ENCODE data around the gene TEAD1.

The TEAD1 gene

DNA sequence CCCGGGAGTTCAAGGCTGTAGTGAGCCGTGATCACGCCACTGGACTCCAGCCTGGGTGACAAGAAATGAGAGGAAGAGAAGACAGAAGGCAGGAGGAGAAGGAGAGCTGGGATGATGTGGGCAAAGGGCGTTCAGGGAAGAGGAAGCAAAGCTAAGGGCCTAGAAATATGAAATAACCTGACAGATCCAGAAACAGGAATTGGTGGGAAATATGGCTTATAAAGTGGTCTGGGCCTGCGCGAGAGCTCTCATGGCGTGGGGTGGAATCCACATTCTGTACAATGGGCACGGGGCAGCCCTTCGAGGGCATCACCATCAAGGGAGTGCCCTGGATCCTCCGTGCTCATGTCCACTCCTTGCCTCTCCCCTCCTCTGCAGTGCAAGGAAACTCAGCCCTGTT lies 288.1 kb downstream of the TEAD1 start:
- no peaks in the 10 kb centered on the region for H3K9me3 Mint-ChIP-seq
- no peak for ATAC-seq (replicated peaks)
- no peaks in the 10 kb centered on the region for H3K36me3 Mint-ChIP-seq (ENCODE audit: insufficient read depth)

DNA sequence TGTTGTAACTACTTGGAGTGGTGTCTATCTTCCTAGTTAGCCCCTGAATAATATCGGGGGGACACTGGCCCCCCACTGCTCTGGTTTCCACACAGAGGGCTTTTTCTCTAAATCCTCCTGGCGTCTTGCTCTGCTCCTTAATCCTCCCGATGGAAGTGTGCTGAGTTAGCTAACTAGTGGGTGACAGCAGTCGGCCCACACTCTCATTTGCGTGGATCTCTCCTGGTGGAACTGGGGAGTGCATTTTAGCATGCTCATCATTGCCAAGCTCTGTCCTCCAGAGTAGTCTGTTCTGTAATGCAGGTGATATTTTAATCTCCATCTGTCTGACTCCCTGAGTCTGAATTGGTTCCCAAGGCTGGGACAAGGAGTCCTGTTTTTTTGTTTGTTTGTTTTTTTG lies 288.8 kb downstream of the TEAD1 start:
- Mint-ChIP-seq H3K9me3 (no peaks in the 10 kb centered on the region), H3K4me3 (no peak overlapping the region), H3K27ac (no peak overlapping the region), H3K36me3 (ENCODE audit: insufficient read depth) (no peaks in the 10 kb centered on the region), H3K4me1 (ENCODE audit: low read depth in 2 of 2) (no peaks in the 10 kb centered on the region), H3K27me3 (peaks cover 35 to 64% of the 10 kb centered on the region in 2 donors)
- ATAC-seq (replicated peaks) (no peak), DNase-seq (no peak)

More for the DNA sequence above, 288.1 kb downstream of the TEAD1 start:
- DNase-seq = no peak
- H3K4me3 Mint-ChIP-seq = no peak overlapping the region
- H3K27me3 Mint-ChIP-seq = peaks cover 33 to 57% of the 10 kb centered on the region in 2 donors
- no peak overlapping the region for H3K27ac Mint-ChIP-seq
- H3K4me1 Mint-ChIP-seq (ENCODE audit: low read depth in 2 of 2) = no peaks in the 10 kb centered on the region

DNA sequence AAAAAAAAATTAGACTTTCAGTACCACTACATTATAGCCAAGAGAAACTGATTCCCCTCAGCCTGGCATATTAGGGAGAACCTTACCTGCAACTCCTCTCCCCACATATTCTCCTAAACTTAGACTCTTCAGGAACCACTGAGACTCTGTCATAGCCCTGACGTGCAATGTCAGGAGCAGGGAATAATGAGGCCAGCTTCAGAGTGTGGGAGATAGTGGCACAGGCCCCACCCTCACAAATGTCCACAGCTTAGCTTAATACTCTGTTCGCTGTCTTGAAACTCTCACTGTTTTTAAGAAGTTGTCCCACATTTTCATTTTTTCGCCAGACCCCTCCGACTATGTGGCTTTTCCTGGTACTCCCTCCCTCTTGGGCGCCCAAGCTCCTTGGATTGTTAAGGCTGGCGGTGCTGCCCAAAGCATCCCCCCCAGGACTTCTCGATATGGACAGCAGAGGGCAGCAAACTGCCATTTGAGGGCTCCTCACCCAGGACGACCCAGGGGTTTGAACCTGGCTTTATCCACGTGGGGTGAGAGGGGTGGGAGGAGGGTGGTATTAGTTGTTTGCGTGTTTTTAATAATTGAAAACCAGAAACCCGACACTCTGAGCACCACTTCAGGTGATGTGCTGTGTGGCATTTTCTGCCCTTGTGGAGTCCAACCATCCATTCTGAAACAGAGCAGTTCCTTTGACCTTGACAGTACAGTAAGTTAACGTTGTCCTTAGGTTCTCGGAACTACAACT lies 289.7 kb downstream of the TEAD1 start:
- Mint-ChIP-seq H3K4me1 (ENCODE audit: low read depth in 2 of 2) (no peaks in the 10 kb centered on the region), H3K27ac (no peak overlapping the region), H3K27me3 (peaks cover 40 to 64% of the 10 kb centered on the region in 2 donors), H3K9me3 (no peaks in the 10 kb centered on the region), H3K36me3 (ENCODE audit: insufficient read depth) (no peaks in the 10 kb centered on the region), H3K4me3 (no peak overlapping the region)
- peak; percentile 63 for ATAC-seq (replicated peaks)
- peak; percentile 47 to 60 (median 50) for DNase-seq

GRCh38 chr11:12964650-12965049 lies 290.4 kb downstream of the TEAD1 start:
- H3K4me3 Mint-ChIP-seq = no peak overlapping the region
- ATAC-seq (replicated peaks) = no peak
- peaks cover 40 to 64% of the 10 kb centered on the region in 2 donors for H3K27me3 Mint-ChIP-seq
- no peaks in the 10 kb centered on the region for H3K9me3 Mint-ChIP-seq
- no peak for DNase-seq
- no peaks in the 10 kb centered on the region for H3K36me3 Mint-ChIP-seq (ENCODE audit: insufficient read depth)
- no peaks in the 10 kb centered on the region for H3K4me1 Mint-ChIP-seq (ENCODE audit: low read depth in 2 of 2)
- H3K27ac Mint-ChIP-seq = no peak overlapping the region

- Mint-ChIP-seq H3K4me1 (ENCODE audit: low read depth in 2 of 2) (no peaks in the 10 kb centered on the region), H3K4me3 (no peak overlapping the region), H3K27ac (no peak overlapping the region), H3K9me3 (no peaks in the 10 kb centered on the region), H3K27me3 (peaks cover 48 to 62% of the 10 kb centered on the region in 2 donors), H3K36me3 (ENCODE audit: insufficient read depth) (no peaks in the 10 kb centered on the region)
- ATAC-seq (replicated peaks) = no peak
- DNase-seq = no peak
Observed at GRCh38 chr11:12966002-12966401, 291.8 kb downstream of the TEAD1 start.

GRCh38 chr11:12968101-12968500 lies 293.9 kb downstream of the TEAD1 start:
- no peak overlapping the region for H3K4me3 Mint-ChIP-seq
- H3K27me3 Mint-ChIP-seq = peaks cover 34 to 49% of the 10 kb centered on the region in 2 donors
- H3K36me3 Mint-ChIP-seq (ENCODE audit: insufficient read depth) = no peaks in the 10 kb centered on the region
- H3K9me3 Mint-ChIP-seq = no peaks in the 10 kb centered on the region
- DNase-seq = no peak
- H3K27ac Mint-ChIP-seq = no peak overlapping the region
- H3K4me1 Mint-ChIP-seq (ENCODE audit: low read depth in 2 of 2) = no peaks in the 10 kb centered on the region
- ATAC-seq (replicated peaks) = no peak

DNA sequence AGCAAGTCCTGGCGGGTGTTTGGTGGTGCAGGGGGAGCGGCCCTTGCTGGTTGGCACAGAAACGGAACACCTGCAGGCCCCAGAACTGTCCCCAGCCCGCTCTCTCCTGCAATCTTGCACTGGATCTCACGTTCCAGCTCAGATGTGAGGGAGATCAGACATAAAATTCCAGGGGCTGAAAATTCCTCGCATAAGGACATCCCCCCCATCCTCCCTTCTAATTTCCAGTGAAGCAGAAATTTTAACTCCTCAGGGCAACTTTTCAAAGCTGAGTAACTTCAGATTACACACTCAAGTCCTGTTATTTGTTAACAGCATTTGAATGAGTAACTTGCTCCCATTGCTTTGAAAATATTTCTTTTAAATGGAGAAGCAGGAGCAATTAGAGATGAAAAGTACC lies 294.6 kb downstream of the TEAD1 start:
- no peak for ATAC-seq (replicated peaks)
- Mint-ChIP-seq H3K27me3 (peaks cover 32 to 41% of the 10 kb centered on the region in 2 donors), H3K4me3 (no peak overlapping the region)

DNA sequence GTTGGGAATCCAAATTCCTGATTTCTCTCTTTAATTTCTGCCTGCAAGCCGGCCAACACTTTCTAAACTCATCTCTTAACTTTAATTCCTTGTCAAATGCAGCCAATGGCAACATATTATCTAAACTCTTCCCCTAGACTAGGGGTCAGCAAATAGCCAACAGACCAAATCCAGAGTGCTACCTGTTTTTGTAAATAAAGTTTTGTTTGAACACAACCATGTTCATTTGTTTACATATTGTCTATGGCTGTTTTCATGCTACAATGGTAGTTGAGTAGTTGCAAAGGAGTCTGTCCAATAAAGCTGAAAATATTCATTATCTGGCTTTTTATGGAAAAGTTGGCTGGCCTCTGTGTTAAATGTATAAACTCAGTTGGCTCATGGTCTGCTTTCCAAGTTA lies 297.7 kb downstream of the TEAD1 start:
- Mint-ChIP-seq H3K27me3 (peaks cover 18 to 23% of the 10 kb centered on the region in 2 donors), H3K27ac (no peak overlapping the region)
- no peak for ATAC-seq (replicated peaks)

More for the DNA sequence above, 294.6 kb downstream of the TEAD1 start:
- Mint-ChIP-seq H3K9me3 (no peaks in the 10 kb centered on the region), H3K36me3 (ENCODE audit: insufficient read depth) (no peaks in the 10 kb centered on the region), H3K27ac (no peak overlapping the region), H3K4me1 (ENCODE audit: low read depth in 2 of 2) (no peaks in the 10 kb centered on the region)
- no peak for DNase-seq

GRCh38 chr11:12973528-12974181 lies 299.4 kb downstream of the TEAD1 start:
- Mint-ChIP-seq H3K27me3 (peaks cover 15 to 22% of the 10 kb centered on the region in 2 donors), H3K4me3 (no peak overlapping the region), H3K27ac (no peak overlapping the region), H3K9me3 (no peaks in the 10 kb centered on the region), H3K4me1 (ENCODE audit: low read depth in 2 of 2) (no peaks in the 10 kb centered on the region), H3K36me3 (ENCODE audit: insufficient read depth) (no peaks in the 10 kb centered on the region)
- no peak for ATAC-seq (replicated peaks)
- no peak for DNase-seq

More for the DNA sequence above, 297.7 kb downstream of the TEAD1 start:
- no peaks in the 10 kb centered on the region for H3K4me1 Mint-ChIP-seq (ENCODE audit: low read depth in 2 of 2)
- no peak overlapping the region for H3K4me3 Mint-ChIP-seq
- H3K36me3 Mint-ChIP-seq (ENCODE audit: insufficient read depth) = no peaks in the 10 kb centered on the region
- DNase-seq = no peak
- no peaks in the 10 kb centered on the region for H3K9me3 Mint-ChIP-seq

- peaks cover 17 to 19% of the 10 kb centered on the region in 2 donors for H3K27me3 Mint-ChIP-seq
- no peak for DNase-seq
- no peaks in the 10 kb centered on the region for H3K9me3 Mint-ChIP-seq
- H3K4me3 Mint-ChIP-seq = no peak overlapping the region
- H3K36me3 Mint-ChIP-seq (ENCODE audit: insufficient read depth) = no peaks in the 10 kb centered on the region
- no peaks in the 10 kb centered on the region for H3K4me1 Mint-ChIP-seq (ENCODE audit: low read depth in 2 of 2)
- H3K27ac Mint-ChIP-seq = no peak overlapping the region
- ATAC-seq (replicated peaks) = no peak
Observed at GRCh38 chr11:12975195-12975594, 301.0 kb downstream of the TEAD1 start.

DNA sequence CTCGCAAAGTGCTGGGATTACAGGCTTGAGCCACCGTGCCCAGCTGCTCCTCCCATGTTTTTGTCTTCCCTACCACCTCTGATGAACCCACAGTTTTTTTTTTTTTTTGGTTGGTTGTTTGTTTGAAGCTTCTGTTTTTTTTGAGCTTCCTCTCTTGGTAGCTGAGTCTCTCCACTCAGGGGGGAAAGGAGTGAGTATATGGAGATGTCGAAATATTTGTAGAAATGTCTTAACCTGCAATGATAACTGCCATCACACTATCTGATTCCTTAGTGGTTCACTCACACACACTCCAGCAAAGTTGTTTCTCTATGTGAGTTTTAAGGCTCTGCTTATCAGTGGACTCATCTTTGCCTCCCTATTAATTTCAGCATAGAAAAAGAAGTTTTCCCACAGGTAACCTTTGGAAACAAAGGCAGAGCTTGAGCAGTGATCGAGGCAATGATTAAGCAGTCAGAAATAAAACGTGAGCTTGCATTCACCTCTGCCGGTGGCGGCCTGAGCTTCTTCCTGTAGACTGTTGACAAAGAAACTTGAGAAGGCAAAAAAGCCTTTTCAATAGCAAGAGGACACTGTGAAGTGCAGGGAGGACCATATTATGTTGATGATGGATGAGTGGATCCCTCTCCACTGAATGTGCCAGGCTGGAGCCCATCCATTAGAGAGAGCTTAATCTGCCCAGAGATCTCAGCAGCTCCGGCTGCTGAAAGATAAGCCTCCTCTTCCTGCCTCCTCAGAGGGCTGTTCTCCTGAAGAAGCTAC lies 305.9 kb downstream of the TEAD1 start:
- ATAC-seq (replicated peaks) (no peak), DNase-seq (no peak)
- no peaks in the 10 kb centered on the region for H3K36me3 Mint-ChIP-seq (ENCODE audit: insufficient read depth)
- no peaks in the 10 kb centered on the region for H3K9me3 Mint-ChIP-seq
- no peak overlapping the region for H3K4me3 Mint-ChIP-seq
- no peaks in the 10 kb centered on the region for H3K4me1 Mint-ChIP-seq (ENCODE audit: low read depth in 2 of 2)
- H3K27me3 Mint-ChIP-seq = peaks cover 24 to 46% of the 10 kb centered on the region in 2 donors
- no peak overlapping the region for H3K27ac Mint-ChIP-seq

GRCh38 chr11:12981676-12982522 lies 307.7 kb downstream of the TEAD1 start:
- Mint-ChIP-seq H3K27me3 (peaks cover 32 to 64% of the 10 kb centered on the region in 2 donors), H3K36me3 (ENCODE audit: insufficient read depth) (no peaks in the 10 kb centered on the region), H3K9me3 (no peaks in the 10 kb centered on the region), H3K27ac (no peak overlapping the region), H3K4me3 (no peak overlapping the region), H3K4me1 (ENCODE audit: low read depth in 2 of 2) (no peaks in the 10 kb centered on the region)
- DNase-seq = no peak
- no peak for ATAC-seq (replicated peaks)

DNA sequence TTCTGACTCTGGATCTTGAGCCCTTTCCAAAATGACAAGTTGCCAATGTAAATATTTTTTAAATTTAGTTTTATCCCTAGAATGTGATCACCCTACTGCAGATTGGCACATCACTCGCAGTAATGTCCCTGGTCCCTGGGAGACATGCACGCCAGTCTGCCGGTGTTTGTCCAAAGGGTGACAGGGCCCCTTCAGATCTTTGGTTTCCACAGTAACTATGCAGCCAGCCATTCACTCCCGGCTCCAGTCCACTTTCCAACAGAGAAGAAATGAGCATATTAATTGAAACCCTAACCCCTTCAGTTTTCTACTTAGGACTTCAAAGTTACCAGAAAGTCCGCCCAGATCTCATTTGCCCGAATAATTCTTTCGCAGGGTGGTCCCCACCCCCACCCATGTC lies 309.1 kb downstream of the TEAD1 start:
- no peaks in the 10 kb centered on the region for H3K9me3 Mint-ChIP-seq
- no peak overlapping the region for H3K27ac Mint-ChIP-seq
- H3K27me3 Mint-ChIP-seq = peaks cover 28 to 69% of the 10 kb centered on the region in 2 donors
- H3K4me1 Mint-ChIP-seq (ENCODE audit: low read depth in 2 of 2) = no peaks in the 10 kb centered on the region
- ATAC-seq (replicated peaks) = no peak
- H3K36me3 Mint-ChIP-seq (ENCODE audit: insufficient read depth) = no peaks in the 10 kb centered on the region
- H3K4me3 Mint-ChIP-seq = no peak overlapping the region
- no peak for DNase-seq

All from effector memory CD8-positive, alpha-beta T cell (primary cell).